Colonic mucosa (tissue), 4 donors: ENCODE data around the gene DST. TPM values are rescaled to one million over a fixed set of nuclear protein-coding genes. Genes with fewer than 3 reads are reported as not detected.

Experiments
- DNase-seq: peaks from one replicate; pipeline ENCODE4 v3.0.0-alpha.2; 2020
- H3K27ac ChIP-seq: fragments of 200-600 bp; one replicate; pipeline ENCODE4 v1.8.0; 2021
- H3K27me3 ChIP-seq: fragments of 200-600 bp; one replicate; pipeline ENCODE4 v1.8.0; 2021
- H3K36me3 ChIP-seq: fragments of 200-600 bp; one replicate; pipeline ENCODE4 v1.8.0; 2021
- H3K4me1 ChIP-seq: fragments of 200-600 bp; one replicate; pipeline ENCODE4 v1.8.0; 2021; ENCODE audit warnings: mild to moderate bottlenecking
- H3K4me3 ChIP-seq: fragments of 200-600 bp; one replicate; pipeline ENCODE4 v1.8.0; 2021
- H3K9ac ChIP-seq, 2 donors: one replicate each; pipeline ENCODE4 v1.7.0; 2013; ENCODE audit warnings: control low read depth in 2 of 2, low read depth in 2 of 2, low read length in 2 of 2
- H3K9me3 ChIP-seq: fragments of 200-600 bp; one replicate; pipeline ENCODE4 v1.8.0; 2021
- intact Hi-C: fragments of 100-400 bp; cut with DNase I; formaldehyde crosslinking; loops from one replicate; pipeline ENCODE4 v1.14.1; 2022
- total RNA-seq, 2 donors: library from RNA; stranded (reverse); fragmentation: NEBNext Ultra II Directional in 1 of 2; extraction: Animal tissue kit (Norgen Biotek cat#: 25700) in 1 of 2; gene quantifications; one replicate each; pipeline ENCODE4 v1.2.1, GENCODE V29; 2021
- TF ChIP-seq, protein P1 (sequence below): fragments of 200-600 bp; IDR thresholded peaks from one replicate; pipeline ENCODE4 v1.8.0; 2022; ENCODE audit warnings: antibody characterized with exemption, mild to moderate bottlenecking
- donor health status: healthy.
- donor health status: DM: no; HTN: no; CAD: no.
- donor health status: DM: no; HTN: no; CAD: no.

The DST gene
- total RNA-seq, 2 donors from 2014 or later, result 115 to 197 TPM

- Histone ChIP-seq H3K9me3 (no peaks in the 10 kb centered on the region), H3K4me1 (no peaks in the 10 kb centered on the region), H3K27me3 (no peaks in the 10 kb centered on the region), H3K36me3 (peaks cover 4% of the 10 kb centered on the region), H3K4me3 (no peak overlapping the region), H3K27ac (no peak overlapping the region), H3K9ac (no peak overlapping the region)
- intact Hi-C loops, result loop anchor here (2.0 kb wide), 1 partner anchor 233 kb away; no protein-coding TSS in a partner anchor
- TF ChIP-seq, protein P1, sequence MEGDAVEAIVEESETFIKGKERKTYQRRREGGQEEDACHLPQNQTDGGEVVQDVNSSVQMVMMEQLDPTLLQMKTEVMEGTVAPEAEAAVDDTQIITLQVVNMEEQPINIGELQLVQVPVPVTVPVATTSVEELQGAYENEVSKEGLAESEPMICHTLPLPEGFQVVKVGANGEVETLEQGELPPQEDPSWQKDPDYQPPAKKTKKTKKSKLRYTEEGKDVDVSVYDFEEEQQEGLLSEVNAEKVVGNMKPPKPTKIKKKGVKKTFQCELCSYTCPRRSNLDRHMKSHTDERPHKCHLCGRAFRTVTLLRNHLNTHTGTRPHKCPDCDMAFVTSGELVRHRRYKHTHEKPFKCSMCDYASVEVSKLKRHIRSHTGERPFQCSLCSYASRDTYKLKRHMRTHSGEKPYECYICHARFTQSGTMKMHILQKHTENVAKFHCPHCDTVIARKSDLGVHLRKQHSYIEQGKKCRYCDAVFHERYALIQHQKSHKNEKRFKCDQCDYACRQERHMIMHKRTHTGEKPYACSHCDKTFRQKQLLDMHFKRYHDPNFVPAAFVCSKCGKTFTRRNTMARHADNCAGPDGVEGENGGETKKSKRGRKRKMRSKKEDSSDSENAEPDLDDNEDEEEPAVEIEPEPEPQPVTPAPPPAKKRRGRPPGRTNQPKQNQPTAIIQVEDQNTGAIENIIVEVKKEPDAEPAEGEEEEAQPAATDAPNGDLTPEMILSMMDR, result no peak
- DNase-seq, result no peak
Measured at GRCh38 chr6:56593801-56594318, 48.8 kb downstream of the DST start.

GRCh38 chr6:56582236-56582635, 60.5 kb downstream of the DST start:
- no peaks in the 10 kb centered on the region for H3K27me3 ChIP-seq
- intact Hi-C loops, result no loop called here
- H3K4me1 ChIP-seq, result no peaks in the 10 kb centered on the region
- H3K4me3 ChIP-seq, result no peak overlapping the region
- H3K27ac ChIP-seq, result no peak overlapping the region
- no peak for DNase-seq
- H3K36me3 ChIP-seq, result no peaks in the 10 kb centered on the region
- no peaks in the 10 kb centered on the region for H3K9me3 ChIP-seq
- TF ChIP-seq, protein P1, result no peak
- H3K9ac ChIP-seq, result no peak overlapping the region

DNA sequence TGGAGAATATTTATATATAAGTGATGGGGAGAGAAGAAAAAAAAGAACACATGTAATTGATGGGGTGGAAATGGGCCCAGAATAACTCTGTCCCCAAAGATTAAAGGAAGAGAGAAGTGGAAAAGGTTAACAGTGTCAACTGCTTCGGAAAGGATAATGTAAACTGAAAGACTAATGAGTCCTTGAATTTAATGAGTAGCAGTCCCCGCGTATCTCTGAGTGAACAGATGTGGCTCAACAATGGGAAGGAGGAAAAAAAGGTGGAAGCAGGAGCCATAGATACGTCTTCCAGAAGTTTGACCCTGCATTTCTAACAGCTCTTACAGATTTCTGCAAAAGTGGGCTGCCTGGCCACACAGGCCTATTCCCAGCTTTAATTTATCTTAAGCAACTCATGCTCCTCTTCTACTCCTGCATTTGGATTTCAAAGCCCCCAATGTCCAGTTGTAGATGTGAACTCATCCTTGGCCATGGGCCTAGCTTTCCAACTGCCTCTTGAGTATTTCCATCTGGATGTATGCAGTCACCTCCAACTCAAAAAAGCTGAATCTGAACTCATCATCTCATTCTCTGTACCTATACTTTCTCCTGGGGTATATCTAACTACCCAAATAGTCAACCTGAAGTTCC, 61.3 kb downstream of the DST start:
- Histone ChIP-seq H3K27me3 (no peaks in the 10 kb centered on the region), H3K36me3 (no peaks in the 10 kb centered on the region), H3K9me3 (no peaks in the 10 kb centered on the region), H3K27ac (no peak overlapping the region), H3K9ac (no peak overlapping the region), H3K4me3 (no peak overlapping the region), H3K4me1 (no peaks in the 10 kb centered on the region)
- DNase-seq, result no peak
- TF ChIP-seq, protein P1, result no peak
- intact Hi-C loops, result no loop called here

- no peak overlapping the region for H3K27ac ChIP-seq
- H3K9me3 ChIP-seq, result no peaks in the 10 kb centered on the region
- H3K4me1 ChIP-seq, result no peaks in the 10 kb centered on the region
- TF ChIP-seq, protein P1, result no peak
- no peak overlapping the region for H3K4me3 ChIP-seq
- no peak overlapping the region for H3K9ac ChIP-seq
- intact Hi-C loops, result no loop called here
- no peak for DNase-seq
- H3K36me3 ChIP-seq, result no peaks in the 10 kb centered on the region
- H3K27me3 ChIP-seq, result no peaks in the 10 kb centered on the region
Measured at GRCh38 chr6:56580271-56580670, 62.4 kb downstream of the DST start.

DNA sequence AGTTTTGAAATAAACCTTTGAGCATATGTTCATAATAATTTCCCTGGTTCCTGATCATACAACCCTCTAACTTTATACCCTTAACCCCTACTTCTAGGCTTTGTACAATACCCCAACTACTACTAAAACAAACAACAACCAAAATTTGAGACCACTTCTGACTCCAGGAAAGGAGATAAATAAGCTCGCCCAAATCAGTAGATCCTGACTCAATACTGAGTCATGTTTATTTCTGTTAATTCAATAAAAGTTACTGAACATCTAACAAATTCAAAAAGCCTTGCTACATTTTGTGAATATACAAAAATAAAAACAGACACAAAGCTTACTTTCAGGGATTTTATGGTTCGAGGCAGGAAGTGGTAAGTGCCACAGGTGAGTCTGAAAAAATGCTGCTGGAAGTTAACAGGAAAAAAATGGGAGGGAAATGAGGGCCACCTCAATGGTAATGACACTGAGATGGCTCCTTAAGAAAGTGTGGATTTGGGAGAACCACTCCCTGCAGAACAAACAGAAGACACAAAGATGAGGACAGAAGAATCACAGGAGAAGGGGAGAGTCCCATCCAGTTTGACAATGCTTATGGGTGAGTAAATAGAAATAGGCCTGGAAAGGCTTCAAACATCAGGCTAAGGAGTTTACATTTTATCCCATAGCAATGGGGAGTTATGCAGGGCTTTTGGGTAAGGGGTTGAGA, 63.4 kb downstream of the DST start:
- H3K9ac ChIP-seq, result no peak overlapping the region
- H3K4me3 ChIP-seq, result no peak overlapping the region
- H3K27ac ChIP-seq, result no peak overlapping the region
- H3K4me1 ChIP-seq, result no peaks in the 10 kb centered on the region
- TF ChIP-seq, protein P1, result no peak
- no peaks in the 10 kb centered on the region for H3K9me3 ChIP-seq
- H3K36me3 ChIP-seq, result no peaks in the 10 kb centered on the region
- intact Hi-C loops, result no loop called here
- H3K27me3 ChIP-seq, result no peaks in the 10 kb centered on the region
- DNase-seq, result no peak
